Hepatocyte (in vitro differentiated cells): ENCODE measurements around the gene MTMR3. TPM values are rescaled to one million over a fixed set of nuclear protein-coding genes. Genes with fewer than 3 reads are reported as not detected.
"Not testable (repeated sequence)": the region's sequence is repeated elsewhere in the genome, so short reads cannot be mapped to it uniquely, and the experiment has no call there.

Experiments
- DNase-seq: peaks from one replicate; pipeline ENCODE4 v3.0.0-alpha.2; 2016; ENCODE audit warnings: low spot score
- H2AFZ ChIP-seq: fragments of 200-600 bp; sonication (generic); 2 replicates; pipeline ENCODE4 v1.6.0; 2016; ENCODE audit warnings: antibody characterized with exemption, mild to moderate bottlenecking
- H3K27ac ChIP-seq: fragments of 200-600 bp; sonication (generic); 2 replicates; pipeline ENCODE4 v1.5.1; 2016; ENCODE audit warnings: mild to moderate bottlenecking
- H3K27me3 ChIP-seq: fragments of 200-600 bp; sonication (generic); 2 replicates; pipeline ENCODE4 v1.6.1; 2016
- H3K36me3 ChIP-seq: fragments of 200-600 bp; sonication (generic); replicated peaks from 2 replicates; pipeline ENCODE4 v1.5.1; 2016; ENCODE audit warnings: low read depth; ENCODE audit not compliant: insufficient read depth
- H3K4me1 ChIP-seq: fragments of 200-600 bp; sonication (generic); 2 replicates; pipeline ENCODE4 v1.5.1; 2016; ENCODE audit warnings: mild to moderate bottlenecking, moderate library complexity; ENCODE audit not compliant: insufficient read depth
- H3K4me2 ChIP-seq: fragments of 200-600 bp; sonication (generic); 2 replicates; pipeline ENCODE4 v1.6.0; 2016
- H3K4me3 ChIP-seq: fragments of 200-600 bp; sonication (generic); 2 replicates; pipeline ENCODE4 v1.5.1; 2016; ENCODE audit warnings: mild to moderate bottlenecking
- H3K79me2 ChIP-seq: fragments of 200-600 bp; sonication (generic); 2 replicates; pipeline ENCODE4 v1.6.0; 2017; ENCODE audit warnings: mild to moderate bottlenecking
- H3K9me2 ChIP-seq: fragments of 200-600 bp; sonication (generic); replicated peaks from 2 replicates; pipeline ENCODE4 v1.6.0; 2017; ENCODE audit warnings: mild to moderate bottlenecking; ENCODE audit not compliant: insufficient read depth
- H3K9me3 ChIP-seq: fragments of 200-600 bp; sonication (generic); 2 replicates; pipeline ENCODE4 v1.5.1; 2016; ENCODE audit warnings: low read depth, mild to moderate bottlenecking
- H4K20me1 ChIP-seq: fragments of 200-600 bp; sonication (generic); 2 replicates; pipeline ENCODE4 v1.6.0; 2016; ENCODE audit warnings: mild to moderate bottlenecking; ENCODE audit not compliant: insufficient read depth, poor library complexity, severe bottlenecking
- CTCF ChIP-seq: fragments of 200-600 bp; sonication (generic); IDR thresholded peaks from 2 replicates; pipeline ENCODE4 v1.5.1; 2016; ENCODE audit warnings: antibody characterized with exemption, mild to moderate bottlenecking; ENCODE audit not compliant: poor library complexity
- EZH2 ChIP-seq: fragments of 200-600 bp; sonication (generic); IDR thresholded peaks from 2 replicates; pipeline ENCODE4 v1.6.1; 2016; ENCODE audit warnings: antibody characterized with exemption, mild to moderate bottlenecking, borderline replicate concordance
- EZH2phosphoT487 ChIP-seq: fragments of 200-600 bp; sonication (generic); IDR thresholded peaks from one replicate; pipeline ENCODE4 v1.6.1; 2018; ENCODE audit warnings: antibody characterized with exemption, mild to moderate bottlenecking, low read depth, moderate library complexity; ENCODE audit not compliant: unreplicated experiment, severe bottlenecking
- WGBS: methylation state at CpG from one replicate; pipeline ENCODE4 v1.1.6; 2016; ENCODE audit warnings: low lambda C conversion rate; ENCODE audit errors: missing lambda C conversion rate; 5-methylcytosine and 5-hydroxymethylcytosine counted together
- polyA plus RNA-seq: library from polyadenylated mRNA; unstranded; fragments of >200 nt; fragmentation: Nextera tagmentation; extraction: Ambion mirVana; gene quantifications from 2 replicates; pipeline ENCODE4 v1.2.1, GENCODE V29; 2016
- total RNA-seq: library from RNA; depleted of rRNA; stranded (reverse); fragments of >200 nt; gene quantifications from 2 replicates; pipeline ENCODE4 v1.2.3, GENCODE V29; 2014

The MTMR3 gene
- 33.4 and 42.7 TPM in 2 replicates for total RNA-seq
- 16.2 and 18.8 TPM in 2 replicates for polyA plus RNA-seq

- Histone ChIP-seq H3K36me3 (no peaks in the 10 kb centered on the region), H4K20me1 (peaks cover 45% of the 10 kb centered on the region), H3K4me3 (peak within 1 kb of the TSS; percentile 82), H3K9me2 (no peaks in the 10 kb centered on the region), H2AFZ (peak within 1 kb of the TSS; percentile 60), H3K9me3 (no peaks in the 10 kb centered on the region), H3K4me2 (peak within 1 kb of the TSS; percentile 79), H3K79me2 (peaks cover 49% of the 10 kb centered on the region), H3K27me3 (no peaks in the 10 kb centered on the region), H3K27ac (peak within 1 kb of the TSS; percentile 98), H3K4me1 (peaks cover 13% of the 10 kb centered on the region)
- peak; percentile 54 for TF ChIP-seq CTCF
- TF ChIP-seq EZH2phosphoT487, result no peak
- TF ChIP-seq EZH2, result no peak
- peak; percentile 98 for DNase-seq
- under 1% methylated on average over 44 of the region's 82 CpGs for WGBS
Observed at GRCh38 chr22:29883045-29883774, at the start of gene MTMR3. TSS of gene MTMR3 (plus strand) at chr22:29883174. CDS start at chr22:29971060, 87,886 bp downstream.

DNA sequence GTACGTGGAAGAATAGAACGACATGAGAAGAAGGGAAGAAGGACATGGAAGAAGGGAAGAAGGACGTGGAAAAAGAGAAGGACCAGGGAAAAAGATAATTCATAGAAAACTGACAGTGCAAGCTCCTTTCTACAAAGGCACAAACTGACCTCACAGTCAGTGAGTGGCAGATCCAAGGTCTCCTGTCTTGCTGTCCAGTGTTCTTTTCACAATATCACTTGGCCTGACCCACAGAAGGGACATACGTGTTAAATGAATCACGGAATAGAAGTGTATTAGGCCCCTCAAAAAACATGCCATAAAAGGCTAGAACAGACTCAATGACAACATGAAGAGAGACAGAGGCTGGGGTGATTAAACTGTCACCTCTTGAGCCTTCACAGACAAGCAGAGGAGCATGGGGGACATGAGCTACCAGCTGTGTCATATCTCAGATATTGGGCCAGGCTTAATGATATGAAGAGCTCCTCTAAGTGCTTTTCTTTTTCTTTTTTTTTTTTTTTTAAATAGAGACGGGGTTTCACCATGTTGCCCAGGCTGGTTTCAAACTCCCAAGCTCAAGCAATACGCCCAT lies 49.5 kb upstream of the MTMR3 start:
- H4K20me1 ChIP-seq, result no peaks in the 10 kb centered on the region
- 71% methylated on average over 7 of the region's 7 CpGs for WGBS
- no peaks in the 10 kb centered on the region for H3K9me2 ChIP-seq
- no peak overlapping the region for H3K4me2 ChIP-seq
- no peak overlapping the region for H3K4me3 ChIP-seq
- peak; percentile 17 for DNase-seq
- no peak for TF ChIP-seq EZH2phosphoT487
- TF ChIP-seq EZH2, result no peak
- TF ChIP-seq CTCF, result no peak
- H3K4me1 ChIP-seq, result no peaks in the 10 kb centered on the region
- no peaks in the 10 kb centered on the region for H3K27me3 ChIP-seq
- peaks cover 28% of the 10 kb centered on the region for H3K79me2 ChIP-seq
- H3K9me3 ChIP-seq, result no peaks in the 10 kb centered on the region
- no peaks in the 10 kb centered on the region for H3K36me3 ChIP-seq
- H3K27ac ChIP-seq, result peak overlapping the region; percentile 40
- H2AFZ ChIP-seq, result no peak overlapping the region

DNA sequence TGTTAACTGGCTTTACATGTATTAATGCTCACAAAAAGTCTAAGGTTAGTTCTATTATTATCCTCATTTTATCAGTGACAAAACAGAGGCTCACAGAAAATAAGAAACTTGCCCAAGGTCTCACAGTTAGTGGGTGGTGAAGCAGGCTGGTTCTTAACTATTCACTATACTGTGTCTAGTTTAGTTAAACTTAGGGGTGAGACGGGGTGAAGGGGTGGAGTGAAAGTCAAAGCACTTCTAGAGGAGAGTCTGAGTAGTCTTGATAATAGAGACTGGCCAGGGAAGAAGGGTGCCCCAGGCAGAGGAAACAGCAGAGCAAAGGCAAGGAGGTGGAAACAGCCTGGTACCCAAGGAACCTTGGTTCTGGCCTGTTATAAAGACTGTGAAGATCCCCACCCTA lies 48.9 kb upstream of the MTMR3 start:
- no peaks in the 10 kb centered on the region for H3K27me3 ChIP-seq
- no peaks in the 10 kb centered on the region for H3K36me3 ChIP-seq
- H4K20me1 ChIP-seq, result no peaks in the 10 kb centered on the region
- no peak overlapping the region for H2AFZ ChIP-seq
- no peak for TF ChIP-seq CTCF
- no peak for TF ChIP-seq EZH2phosphoT487
- TF ChIP-seq EZH2, result no peak
- peaks cover 28% of the 10 kb centered on the region for H3K79me2 ChIP-seq
- no peaks in the 10 kb centered on the region for H3K9me3 ChIP-seq
- no peak overlapping the region for H3K4me3 ChIP-seq
- H3K27ac ChIP-seq, result peak overlapping the region; percentile 31
- no peaks in the 10 kb centered on the region for H3K4me1 ChIP-seq
- DNase-seq, result no peak
- no peaks in the 10 kb centered on the region for H3K9me2 ChIP-seq
- WGBS, result 82% methylated on average over 1 of the region's 1 CpG
- no peak overlapping the region for H3K4me2 ChIP-seq

DNA sequence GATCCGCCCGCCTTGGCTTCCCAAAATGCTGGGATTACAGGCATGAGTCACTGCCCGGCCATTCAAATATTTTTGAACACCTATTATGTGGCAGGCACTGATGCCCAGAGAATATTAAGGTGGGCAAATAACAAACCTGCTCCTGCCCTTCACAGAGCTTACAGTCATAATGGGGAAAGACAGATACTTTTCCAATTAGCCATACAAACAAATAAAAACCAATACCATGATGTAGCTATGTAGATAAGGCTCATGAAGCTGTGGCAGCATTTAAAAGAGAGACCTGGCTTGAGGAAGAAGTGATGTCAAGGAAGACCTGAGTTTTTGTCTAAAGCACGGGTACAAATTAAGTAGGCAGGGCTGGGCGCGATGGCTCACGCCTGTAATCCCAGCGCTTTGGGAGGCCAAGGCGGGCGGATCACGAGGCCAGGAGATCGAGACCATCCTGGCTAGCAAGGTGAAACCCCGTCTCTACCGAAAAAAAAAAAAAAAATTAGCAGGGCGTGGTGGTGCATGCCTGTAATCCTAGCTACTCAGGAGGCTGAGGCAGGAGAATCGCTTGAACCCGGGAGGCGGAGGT lies 46.1 kb upstream of the MTMR3 start:
- DNase-seq, H3K9me3 ChIP-seq, H3K4me1 ChIP-seq, H3K9me2 ChIP-seq, H4K20me1 ChIP-seq, H3K4me3 ChIP-seq, H2AFZ ChIP-seq, H3K36me3 ChIP-seq, H3K27ac ChIP-seq, H3K27me3 ChIP-seq: not testable (repeated sequence)
- WGBS, result 96% methylated on average over 17 of the region's 18 CpGs
- peaks cover 24% of the 10 kb centered on the region for H3K79me2 ChIP-seq
- H3K4me2 ChIP-seq, result peak overlapping the region; percentile 95
